SU-DHL-6 (cell line): ENCODE data around the gene SCUBE1.

Experiments used
- H2AFZ ChIP-seq: fragments of 200-600 bp; sonication (generic); 2 replicates; pipeline ENCODE4 v1.6.1; 2014; ENCODE audit warnings: low read depth, mild to moderate bottlenecking, moderate library complexity, mixed read lengths, antibody characterized with exemption, low read length; ENCODE audit not compliant: severe bottlenecking
- H3F3A ChIP-seq: fragments of 200-600 bp; shearing (Covaris generic); 2 replicates; pipeline ENCODE4 v1.6.0; 2016; ENCODE audit warnings: antibody characterized with exemption, mild to moderate bottlenecking; ENCODE audit not compliant: insufficient read depth
- H3K27ac ChIP-seq: fragments of 200-600 bp; sonication (generic); 2 replicates; pipeline ENCODE4 v1.5.1; 2016; ENCODE audit warnings: low read depth, mild to moderate bottlenecking, low read length, moderate library complexity, mixed read lengths
- H3K27me3 ChIP-seq: fragments of 200-600 bp; sonication (generic), shearing (Covaris generic); 2 replicates; pipeline ENCODE4 v1.6.0; 2014; ENCODE audit warnings: mild to moderate bottlenecking, low read length
- H3K36me3 ChIP-seq: fragments of 200-600 bp; sonication (generic); 2 replicates; pipeline ENCODE4 v1.6.1; 2014; ENCODE audit warnings: mild to moderate bottlenecking, low read length, mixed read lengths
- H3K4me2 ChIP-seq: fragments of 300-600, 200-600 bp; shearing (Covaris generic), sonication (generic); 2 replicates; pipeline ENCODE4 v1.6.0; 2014; ENCODE audit warnings: low read length, low read depth, mild to moderate bottlenecking; ENCODE audit not compliant: poor library complexity, severe bottlenecking
- H3K4me3 ChIP-seq: fragments of 200-600 bp; sonication (generic); 2 replicates; pipeline ENCODE4 v1.5.1; 2014; ENCODE audit warnings: antibody characterized with exemption, low read length, mild to moderate bottlenecking, mixed read lengths; ENCODE audit not compliant: insufficient read depth, poor library complexity, severe bottlenecking
- H3K79me2 ChIP-seq: fragments of 200-600 bp; sonication (generic); 2 replicates; pipeline ENCODE4 v1.6.1; 2014; ENCODE audit warnings: mild to moderate bottlenecking, low read length, moderate library complexity; ENCODE audit not compliant: insufficient read depth
- H3K9ac ChIP-seq: fragments of 200-600 bp; sonication (generic); 2 replicates; pipeline ENCODE4 v1.7.0; 2014; ENCODE audit warnings: mild to moderate bottlenecking, low read length
- H3K9me2 ChIP-seq: fragments of 200-600 bp; sonication (generic); replicated peaks from 2 replicates; pipeline ENCODE4 v1.6.1; 2014; ENCODE audit warnings: low read length; ENCODE audit not compliant: insufficient read depth
- H3K9me3 ChIP-seq: fragments of 200-600 bp; sonication (generic); 2 replicates; pipeline ENCODE4 v1.6.1; 2014; ENCODE audit warnings: low read length, mixed read lengths; ENCODE audit not compliant: insufficient read depth
- H4K20me1 ChIP-seq: fragments of 200-600 bp; sonication (generic); 2 replicates; pipeline ENCODE4 v1.6.1; 2014; ENCODE audit warnings: low read depth, mild to moderate bottlenecking, antibody characterized with exemption, low read length, moderate library complexity, mixed read lengths
- CTCF ChIP-seq: fragments of 200-600 bp; sonication (generic); IDR thresholded peaks from one replicate; pipeline ENCODE4 v1.5.1; 2017; ENCODE audit warnings: antibody characterized with exemption, mild to moderate bottlenecking, low read length, moderate library complexity; ENCODE audit not compliant: insufficient read depth, poor library complexity, severe bottlenecking
- EZH2phosphoT487 ChIP-seq: fragments of 200-600 bp; sonication (generic), shearing (Covaris generic); conservative IDR thresholded peaks from 2 replicates; pipeline ENCODE4 v1.6.1; 2018; ENCODE audit warnings: mild to moderate bottlenecking, antibody characterized with exemption, low read length, moderate library complexity, mixed read lengths

The SCUBE1 gene

GRCh38 chr22:43213051-43213450 lies 130.1 kb downstream of the SCUBE1 start:
- no peaks in the 10 kb centered on the region for H3K27me3 ChIP-seq
- no peak overlapping the region for H3K4me2 ChIP-seq
- no peaks in the 10 kb centered on the region for H3F3A ChIP-seq
- no peak overlapping the region for H2AFZ ChIP-seq
- no peaks in the 10 kb centered on the region for H3K9me3 ChIP-seq
- no peak overlapping the region for H3K4me3 ChIP-seq
- no peaks in the 10 kb centered on the region for H4K20me1 ChIP-seq
- TF ChIP-seq CTCF: no peak
- TF ChIP-seq EZH2phosphoT487: no peak
- no peak overlapping the region for H3K9ac ChIP-seq
- H3K36me3 ChIP-seq: no peaks in the 10 kb centered on the region
- H3K79me2 ChIP-seq: no peaks in the 10 kb centered on the region
- H3K9me2 ChIP-seq: no peaks in the 10 kb centered on the region
- no peak overlapping the region for H3K27ac ChIP-seq

- H4K20me1 ChIP-seq: no peaks in the 10 kb centered on the region
- no peaks in the 10 kb centered on the region for H3K9me3 ChIP-seq
- no peak overlapping the region for H2AFZ ChIP-seq
- H3K36me3 ChIP-seq: no peaks in the 10 kb centered on the region
- H3F3A ChIP-seq: no peaks in the 10 kb centered on the region
- H3K4me2 ChIP-seq: no peak overlapping the region
- H3K27me3 ChIP-seq: no peaks in the 10 kb centered on the region
- H3K27ac ChIP-seq: no peak overlapping the region
- no peak overlapping the region for H3K4me3 ChIP-seq
- H3K9ac ChIP-seq: no peak overlapping the region
- no peak for TF ChIP-seq EZH2phosphoT487
- no peak for TF ChIP-seq CTCF
- no peaks in the 10 kb centered on the region for H3K9me2 ChIP-seq
- no peaks in the 10 kb centered on the region for H3K79me2 ChIP-seq
Observed at GRCh38 chr22:43212434-43212952, 130.7 kb downstream of the SCUBE1 start.

- H3K9ac ChIP-seq: no peak overlapping the region
- no peak overlapping the region for H2AFZ ChIP-seq
- H3K4me2 ChIP-seq: no peak overlapping the region
- H3K36me3 ChIP-seq: no peaks in the 10 kb centered on the region
- H3K27me3 ChIP-seq: no peaks in the 10 kb centered on the region
- H4K20me1 ChIP-seq: no peaks in the 10 kb centered on the region
- no peak overlapping the region for H3K27ac ChIP-seq
- H3K9me3 ChIP-seq: no peaks in the 10 kb centered on the region
- H3K9me2 ChIP-seq: no peaks in the 10 kb centered on the region
- no peak overlapping the region for H3K4me3 ChIP-seq
- no peaks in the 10 kb centered on the region for H3F3A ChIP-seq
- TF ChIP-seq CTCF (no peak), EZH2phosphoT487 (no peak)
- H3K79me2 ChIP-seq: no peaks in the 10 kb centered on the region
Observed at GRCh38 chr22:43211941-43212433, 131.2 kb downstream of the SCUBE1 start.
